HG03469 (cell line): ENCODE measurements around the gene APOL2.
"Not testable (repeated sequence)": the region's sequence is repeated elsewhere in the genome, so short reads cannot be mapped to it uniquely, and the experiment has no call there.

Experiments used
- ATAC-seq: cut with Tn5 transposase; IDR thresholded peaks from one replicate; pipeline ENCODE4 v1.9.1; 2021; ENCODE audit warnings: mild to moderate bottlenecking, moderate library complexity, moderate number of reproducible peaks; ENCODE audit not compliant: unreplicated experiment

The APOL2 gene

GRCh38 chr22:36202906-36203305 lies 36.4 kb downstream of the APOL2 start:
- not testable (repeated sequence) for ATAC-seq

GRCh38 chr22:36201630-36202319 lies 37.6 kb downstream of the APOL2 start, which contains the start of gene APOL4:
TSS of gene APOL4 (minus strand) at chr22:36201809. CDS start at chr22:36201734, 75 bp downstream.
- no peak for ATAC-seq

- not testable (repeated sequence) for ATAC-seq
Measured at GRCh38 chr22:36201025-36201424, 38.3 kb downstream of the APOL2 start.

- ATAC-seq: no peak
Measured at GRCh38 chr22:36199001-36199551, 40.3 kb downstream of the APOL2 start.

- ATAC-seq: no peak
Measured at GRCh38 chr22:36198536-36198935, 40.8 kb downstream of the APOL2 start.

- no peak for ATAC-seq
Measured at GRCh38 chr22:36197514-36198146, 41.7 kb downstream of the APOL2 start.

- no peak for ATAC-seq
Measured at GRCh38 chr22:36197065-36197440, 42.3 kb downstream of the APOL2 start.

- ATAC-seq: no peak
Measured at GRCh38 chr22:36196254-36197064, 42.9 kb downstream of the APOL2 start.

GRCh38 chr22:36194971-36195370 lies 44.4 kb downstream of the APOL2 start:
- no peak for ATAC-seq

GRCh38 chr22:36194385-36194784 lies 44.9 kb downstream of the APOL2 start:
- no peak for ATAC-seq

GRCh38 chr22:36193577-36193976 lies 45.8 kb downstream of the APOL2 start:
- ATAC-seq: no peak

GRCh38 chr22:36193171-36193570 lies 46.2 kb downstream of the APOL2 start:
- ATAC-seq: no peak

- no peak for ATAC-seq
Measured at GRCh38 chr22:36192542-36192941, 46.8 kb downstream of the APOL2 start.

GRCh38 chr22:36191106-36191836 lies 48.1 kb downstream of the APOL2 start:
- no peak for ATAC-seq

GRCh38 chr22:36187862-36188261 lies 51.5 kb downstream of the APOL2 start:
- ATAC-seq: not testable (repeated sequence)

- no peak for ATAC-seq
Measured at GRCh38 chr22:36185828-36186624, 53.3 kb downstream of the APOL2 start.

- no peak for ATAC-seq
Measured at GRCh38 chr22:36184433-36185025, 54.8 kb downstream of the APOL2 start.

- no peak for ATAC-seq
Measured at GRCh38 chr22:36183446-36183845, 55.9 kb downstream of the APOL2 start.

GRCh38 chr22:36182857-36183256 lies 56.5 kb downstream of the APOL2 start:
- ATAC-seq: no peak
